HG03432 (cell line): Measurements from ENCODE around the gene CD46.
A peak's percentile ranks its signal among the peaks of the same experiment; 100 is the strongest.

Experiments used
- ATAC-seq: cut with Tn5 transposase; IDR thresholded peaks from one replicate; pipeline ENCODE4 v1.9.1; 2021; ENCODE audit warnings: mild to moderate bottlenecking, moderate library complexity; ENCODE audit not compliant: unreplicated experiment

CD46 gene

DNA sequence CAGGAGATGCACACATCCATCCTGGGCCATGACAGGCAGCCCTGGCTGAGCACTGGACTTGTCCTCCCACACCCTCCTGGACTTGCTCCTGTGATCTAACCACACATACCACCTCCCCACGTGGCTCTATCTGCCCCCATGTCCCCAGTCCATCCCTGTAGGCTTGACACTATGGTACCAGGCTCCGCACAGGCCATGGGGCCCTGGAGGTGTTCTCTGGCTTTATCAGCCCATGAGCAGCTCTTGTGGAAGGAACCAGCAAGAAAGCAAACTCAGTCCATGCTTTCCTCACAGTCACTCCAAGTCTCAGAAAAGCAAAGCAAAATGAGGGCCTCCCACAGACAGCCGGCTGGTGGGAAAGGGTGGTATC lies 61.6 kb downstream of the CD46 start:
- ATAC-seq = no peak

- ATAC-seq = no peak
Observed at GRCh38 chr1:207813946-207814345, 62.1 kb downstream of the CD46 start.

- ATAC-seq = no peak
Observed at GRCh38 chr1:207814469-207814868, 62.6 kb downstream of the CD46 start.

GRCh38 chr1:207815466-207815865 lies 63.6 kb downstream of the CD46 start:
- ATAC-seq = no peak

GRCh38 chr1:207815913-207816291 lies 64.0 kb downstream of the CD46 start:
- ATAC-seq = no peak

GRCh38 chr1:207817166-207817565 lies 65.3 kb downstream of the CD46 start:
- no peak for ATAC-seq

DNA sequence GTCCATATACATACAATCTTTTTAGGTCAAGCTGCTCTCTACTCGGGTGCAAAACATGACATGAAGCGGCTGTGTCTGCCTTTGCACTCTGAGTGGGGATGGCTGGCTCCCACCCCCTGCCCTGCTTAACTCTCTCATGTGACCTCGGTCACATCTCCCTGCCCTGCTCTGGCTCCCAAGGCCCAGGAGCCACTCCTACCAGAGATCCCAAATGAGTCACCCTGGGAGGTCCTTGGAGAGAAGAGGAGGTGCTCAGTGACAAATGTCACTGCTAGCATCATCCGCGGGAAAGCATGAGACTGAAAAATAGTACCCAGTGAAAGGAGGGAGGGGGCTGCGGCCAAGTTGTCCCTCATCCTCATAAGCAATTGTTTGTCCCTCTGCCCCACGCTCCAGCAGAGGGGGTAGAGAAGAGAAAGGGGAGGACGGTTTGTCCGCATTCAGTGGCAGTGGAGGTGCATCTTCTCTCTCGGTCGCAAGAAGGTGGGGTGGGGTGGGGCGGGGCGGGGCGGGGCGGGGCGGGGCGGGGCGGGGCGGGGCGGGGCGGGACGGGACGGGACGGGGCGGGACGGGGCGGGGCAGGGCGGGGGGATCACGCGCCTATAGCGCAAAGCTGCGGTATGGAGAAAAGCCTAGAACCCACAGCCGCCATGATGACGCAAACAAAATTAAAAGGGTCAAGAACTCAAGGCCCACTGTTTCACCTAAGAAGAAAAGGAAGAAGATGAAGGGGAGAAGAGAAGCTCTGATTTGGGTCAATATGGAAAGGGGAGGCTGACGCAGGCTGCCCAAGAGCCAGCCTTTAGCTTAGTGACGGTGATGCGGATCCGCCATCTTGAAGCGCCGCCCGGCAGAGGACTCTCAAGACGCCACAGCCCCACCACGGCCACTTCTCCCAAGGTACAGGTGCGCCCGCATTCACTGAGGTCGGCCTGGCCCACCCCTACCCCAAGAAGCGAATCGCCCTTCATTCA lies 66.2 kb downstream of the CD46 start:
- no peak for ATAC-seq

GRCh38 chr1:207818971-207819451 lies 67.2 kb downstream of the CD46 start:
- ATAC-seq = no peak

- ATAC-seq = no peak
Observed at GRCh38 chr1:207820568-207821463, 69.0 kb downstream of the CD46 start.

DNA sequence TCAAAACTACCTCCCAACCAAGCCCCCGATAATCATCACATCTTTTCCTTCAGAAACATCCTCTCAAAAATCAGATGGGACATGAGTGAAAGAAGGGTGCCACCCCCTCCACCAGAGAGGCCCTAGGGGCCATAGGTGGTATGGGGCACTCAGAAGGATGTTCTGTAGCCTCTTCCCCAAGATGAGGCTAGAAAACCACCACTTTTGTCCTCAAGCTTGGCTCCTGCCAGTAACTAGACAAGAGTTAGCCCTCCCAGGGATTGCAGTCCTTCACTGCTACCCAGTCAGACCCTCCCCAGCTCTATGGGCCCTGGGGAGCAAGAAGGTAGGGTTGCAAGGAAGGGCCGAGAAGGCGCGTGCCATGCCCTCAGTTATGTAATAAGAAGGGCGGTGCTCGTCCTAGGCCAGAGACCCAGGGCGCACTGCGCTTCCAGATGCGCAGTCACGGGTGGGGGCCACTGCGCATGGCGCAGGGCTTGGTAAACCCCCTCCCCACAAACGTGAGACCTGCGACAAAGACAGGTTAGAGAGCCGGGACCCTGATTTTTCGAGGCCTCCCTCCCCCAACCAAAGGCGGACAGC lies 69.7 kb downstream of the CD46 start:
- no peak for ATAC-seq

DNA sequence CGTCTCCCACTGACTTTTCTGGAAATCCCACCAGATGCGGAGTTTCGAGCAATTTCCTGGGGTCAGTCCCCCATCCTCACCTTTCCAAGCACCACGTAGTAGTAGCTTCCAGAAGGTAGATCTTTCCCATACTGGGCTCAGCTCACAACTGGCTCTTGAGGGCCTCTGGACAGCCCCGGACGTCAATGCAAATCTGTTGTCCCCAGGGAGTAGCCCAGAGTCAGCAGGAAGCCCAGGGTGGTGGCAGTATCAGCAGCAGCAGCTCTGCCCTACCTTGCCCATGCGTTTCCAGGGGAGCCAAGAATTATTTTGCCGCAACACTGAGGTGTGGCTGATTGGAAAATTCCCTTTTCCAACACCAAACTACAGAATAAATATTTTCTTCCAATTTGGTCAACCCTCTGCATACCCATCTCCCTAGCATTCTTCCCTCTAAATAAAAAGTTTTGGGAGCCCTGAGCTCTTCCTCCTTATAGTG lies 70.3 kb downstream of the CD46 start:
- peak; percentile 38 for ATAC-seq

- ATAC-seq = peak; percentile 68
Observed at GRCh38 chr1:207822602-207823451, 71.0 kb downstream of the CD46 start.

GRCh38 chr1:207823531-207823879 lies 71.7 kb downstream of the CD46 start:
- no peak for ATAC-seq

DNA sequence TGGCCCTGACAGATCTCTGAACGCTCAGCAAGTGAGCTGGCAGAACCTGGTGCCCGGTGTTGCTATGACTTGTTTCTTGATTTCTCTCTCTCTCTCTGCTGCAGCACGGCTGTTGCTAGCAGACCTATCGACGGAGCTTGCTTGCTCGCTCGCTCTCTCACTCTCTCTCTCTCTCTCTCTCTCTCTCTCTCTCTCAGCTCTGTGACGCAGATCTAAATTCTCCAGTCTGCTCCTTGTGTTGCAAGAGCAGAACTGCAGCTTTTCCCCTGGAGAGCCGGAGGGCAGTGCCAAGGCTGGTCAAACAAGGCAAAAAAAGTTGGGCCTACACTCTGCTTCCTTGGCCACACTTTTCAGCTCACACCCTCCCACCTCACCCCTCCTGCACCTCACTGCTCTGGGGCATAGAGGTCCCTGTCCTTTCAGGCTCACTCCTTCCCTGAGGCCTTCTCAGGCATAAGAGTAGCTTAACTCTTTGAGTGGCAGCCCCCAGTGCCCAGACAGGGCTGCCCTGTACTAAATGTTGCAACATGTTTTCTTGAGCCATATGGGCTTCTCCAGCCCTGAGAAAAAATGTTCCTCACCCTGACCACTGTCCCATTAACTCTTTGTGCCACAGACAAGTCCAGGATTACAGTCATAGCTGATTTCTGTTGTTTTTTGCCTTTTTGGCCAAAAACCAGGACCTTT lies 72.2 kb downstream of the CD46 start:
- peak; percentile 30 for ATAC-seq

- no peak for ATAC-seq
Observed at GRCh38 chr1:207824691-207825408, 73.0 kb downstream of the CD46 start.

GRCh38 chr1:207825409-207825695 lies 73.5 kb downstream of the CD46 start:
- ATAC-seq = no peak

GRCh38 chr1:207825719-207826556 lies 74.1 kb downstream of the CD46 start:
- ATAC-seq = peak; percentile 67
